Mesenchymal stem cell (in vitro differentiated cells and primary cell): ENCODE results near the gene WRAP53.
A peak's percentile ranks its signal among the peaks of the same experiment; 100 is the strongest.

Experiments
- DNase-seq: peaks from one replicate; pipeline ENCODE4 v3.0.0-alpha.2; 2013
- H2AFZ ChIP-seq: one replicate; pipeline ENCODE4 v1.6.1; 2013; ENCODE audit warnings: low read depth, mild to moderate bottlenecking, control low read depth, inconsistent platforms, low read length, moderate library complexity
- H2AK5ac ChIP-seq: 2 replicates; pipeline ENCODE4 v1.6.1; 2013; ENCODE audit warnings: low read length, moderate library complexity, mild to moderate bottlenecking, inconsistent platforms; ENCODE audit not compliant: severe bottlenecking
- H2BK120ac ChIP-seq: one replicate; pipeline ENCODE4 v1.6.1; 2013; ENCODE audit warnings: low read depth, mild to moderate bottlenecking, inconsistent platforms, low read length, moderate library complexity
- H2BK12ac ChIP-seq, 2 experiments: one replicate each; pipeline ENCODE4 v1.6.1; 2013; ENCODE audit warnings: inconsistent platforms in 2 of 2, low read length in 2 of 2, mild to moderate bottlenecking in 2 of 2, moderate library complexity in 2 of 2, control low read depth in 1 of 2
- H2BK15ac ChIP-seq: one replicate; pipeline ENCODE4 v1.6.1; 2013; ENCODE audit warnings: mild to moderate bottlenecking, low read depth, inconsistent platforms; ENCODE audit not compliant: poor library complexity, severe bottlenecking
- H2BK5ac ChIP-seq: 2 replicates; pipeline ENCODE4 v1.6.1; 2013; ENCODE audit warnings: low read depth, mild to moderate bottlenecking, low read length, control low read depth, inconsistent platforms; ENCODE audit not compliant: poor library complexity, severe bottlenecking
- H3K14ac ChIP-seq, 2 experiments: one replicate each; pipeline ENCODE4 v1.6.1; 2013; ENCODE audit warnings: inconsistent platforms in 2 of 2, low read length in 2 of 2, control low read depth in 1 of 2, mild to moderate bottlenecking in 1 of 2, moderate library complexity in 1 of 2
- H3K18ac ChIP-seq, 2 experiments: one replicate each; pipeline ENCODE4 v1.6.1; 2013; ENCODE audit warnings: inconsistent platforms in 2 of 2, low read length in 2 of 2, control low read depth in 1 of 2, low read depth in 1 of 2, mild to moderate bottlenecking in 1 of 2
- H3K23ac ChIP-seq, 2 experiments: one replicate each; pipeline ENCODE4 v1.6.1; 2013; ENCODE audit warnings: inconsistent platforms in 2 of 2, low read length in 2 of 2, mild to moderate bottlenecking in 2 of 2, moderate library complexity in 2 of 2, control low read depth in 1 of 2
- H3K27ac ChIP-seq: 2 replicates; pipeline ENCODE4 v1.5.1; 2013; ENCODE audit warnings: mild to moderate bottlenecking, moderate library complexity, low read length, control low read depth, inconsistent platforms; ENCODE audit not compliant: poor library complexity, severe bottlenecking
- H3K27me3 ChIP-seq, 2 experiments: 2 replicates each; pipeline versions ENCODE4 v1.6.1 to v1.7.0; 2013; ENCODE audit warnings: low read length in 2 of 2, mild to moderate bottlenecking in 2 of 2, moderate library complexity in 2 of 2, control low read depth in 1 of 2, inconsistent platforms in 1 of 2; ENCODE audit not compliant: control insufficient read depth in 1 of 2, insufficient read depth in 1 of 2
- H3K36me3 ChIP-seq, 2 experiments: 2 replicates each; pipeline versions ENCODE4 v1.6.1 to v1.7.0; 2013; ENCODE audit warnings: low read length in 2 of 2, control low read depth in 1 of 2, inconsistent platforms in 1 of 2, low read depth in 1 of 2, mild to moderate bottlenecking in 1 of 2; ENCODE audit not compliant: insufficient read depth in 2 of 2, control insufficient read depth in 1 of 2
- H3K4ac ChIP-seq, 2 experiments: one replicate each; pipeline ENCODE4 v1.6.1; 2013; ENCODE audit warnings: inconsistent platforms in 2 of 2, low read length in 2 of 2, mild to moderate bottlenecking in 2 of 2, moderate library complexity in 2 of 2, control low read depth in 1 of 2, low read depth in 1 of 2
- H3K4me1 ChIP-seq: 2 replicates; pipeline ENCODE4 v1.6.1; 2013; ENCODE audit warnings: low read depth, low read length, control low read depth; ENCODE audit not compliant: control insufficient read depth, insufficient read depth
- H3K4me2 ChIP-seq: 2 replicates; pipeline ENCODE4 v1.6.1; 2013; ENCODE audit warnings: low read length, mild to moderate bottlenecking, inconsistent platforms; ENCODE audit not compliant: poor library complexity, severe bottlenecking
- H3K4me3 ChIP-seq, 2 experiments: 2 replicates each; pipeline versions ENCODE4 v1.5.1 to v1.7.0; 2013; ENCODE audit warnings: low read length in 2 of 2, mild to moderate bottlenecking in 2 of 2, control low read depth in 1 of 2, low read depth in 1 of 2; ENCODE audit not compliant: insufficient read depth in 1 of 2
- H3K79me1 ChIP-seq: replicated peaks from 2 replicates; pipeline ENCODE4 v1.6.1; 2013; ENCODE audit warnings: mild to moderate bottlenecking, control low read depth, low read length, inconsistent platforms; ENCODE audit not compliant: poor library complexity, severe bottlenecking
- H3K9ac ChIP-seq: 2 replicates; pipeline ENCODE4 v1.7.0; 2013; ENCODE audit warnings: mild to moderate bottlenecking, low read length, moderate library complexity
- H3K9me3 ChIP-seq: 2 replicates; pipeline ENCODE4 v1.7.0; 2013; ENCODE audit warnings: mild to moderate bottlenecking, low read length; ENCODE audit not compliant: control insufficient read depth
- H4K8ac ChIP-seq: one replicate; pipeline ENCODE4 v1.6.1; 2013; ENCODE audit warnings: inconsistent platforms, mild to moderate bottlenecking, low read length, moderate library complexity
- H4K91ac ChIP-seq: one replicate; pipeline ENCODE4 v1.6.1; 2013; ENCODE audit warnings: mild to moderate bottlenecking, low read length, inconsistent platforms
- WGBS: methylation state at CpG from one replicate; pipeline ENCODE4 v1.1.7; 2013; ENCODE audit warnings: mixed read lengths; 5-methylcytosine and 5-hydroxymethylcytosine counted together

The WRAP53 gene

DNA sequence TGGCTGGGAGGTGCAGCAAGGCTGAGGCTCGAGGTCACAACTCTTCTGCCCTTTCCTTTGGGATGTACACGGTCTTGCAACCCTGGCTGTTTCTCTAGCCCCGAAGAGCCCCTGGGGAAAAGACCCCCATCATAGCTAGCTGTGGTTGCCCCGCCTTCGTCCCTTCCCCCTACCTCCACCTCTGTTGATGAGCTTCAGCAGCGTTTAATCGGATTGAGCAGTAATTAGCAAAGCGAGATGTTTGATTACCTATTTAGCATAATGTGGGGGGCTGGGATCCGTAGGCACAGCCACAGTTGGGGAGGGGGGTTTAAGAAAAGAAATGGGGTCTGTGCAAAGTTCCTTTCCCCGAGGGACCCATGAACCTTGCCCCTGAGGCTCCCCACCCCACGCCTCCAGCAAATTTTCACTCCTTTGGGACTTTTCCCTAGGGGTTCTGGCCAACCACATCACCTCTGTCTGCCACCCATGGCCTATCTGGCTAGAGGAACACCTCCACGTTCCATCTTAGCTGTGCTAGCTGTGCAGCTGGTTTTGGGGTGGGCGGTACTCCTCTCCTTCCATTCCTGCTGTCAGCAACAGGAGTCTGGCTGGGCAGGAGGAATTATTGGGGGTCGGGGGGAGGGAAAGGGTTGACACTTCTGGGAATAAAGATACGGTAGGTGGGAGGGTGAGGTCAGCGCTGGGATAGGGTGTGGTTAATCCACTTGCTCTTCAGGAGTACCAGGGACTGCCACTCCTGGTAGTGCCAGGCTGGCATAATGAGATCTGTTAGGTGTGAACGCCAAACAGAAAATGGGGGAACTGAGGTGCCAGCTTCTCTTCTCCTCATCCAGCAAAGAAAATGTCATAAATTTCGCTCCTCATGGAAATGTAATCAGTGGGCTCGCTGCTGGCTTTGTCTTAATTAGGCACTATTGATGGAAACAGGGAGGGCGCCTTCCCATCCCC is 27.9 kb downstream of the WRAP53 start:
- WGBS: 37% methylated on average over 13 of the region's 20 CpGs
- Histone ChIP-seq H3K27ac (peak overlapping the region; percentile 30), H3K4me2 (peak overlapping the region; percentile 97), H3K27me3 (peaks cover 42 to 83% of the 10 kb centered on the region in 2 experiments), H3K18ac (peak overlapping the region; percentile 82 to 83), H2AK5ac (peak overlapping the region; percentile 71), H3K9me3 (no peaks in the 10 kb centered on the region), H2BK15ac (peak overlapping the region; percentile 9), H3K9ac (peak overlapping the region; percentile 76), H3K4me3 (peak overlapping the region; percentile 79), H3K79me1 (peaks cover 5% of the 10 kb centered on the region), H3K4ac (peak overlapping the region; percentile 36 to 94), H3K4me1 (peaks cover 13% of the 10 kb centered on the region), H2BK12ac (peak overlapping the region in 1 of 2 experiments; percentile 47), H2AFZ (peak overlapping the region; percentile 73), H4K91ac (peak overlapping the region; percentile 65), H2BK120ac (peak overlapping the region; percentile 45), H2BK5ac (no peak overlapping the region), H3K14ac (peak overlapping the region in 1 of 2 experiments; percentile 76), H3K23ac (peak overlapping the region in 1 of 2 experiments; percentile 76), H3K36me3 (no peaks in the 10 kb centered on the region), H4K8ac (peak overlapping the region; percentile 91)
- no peak for DNase-seq

DNA sequence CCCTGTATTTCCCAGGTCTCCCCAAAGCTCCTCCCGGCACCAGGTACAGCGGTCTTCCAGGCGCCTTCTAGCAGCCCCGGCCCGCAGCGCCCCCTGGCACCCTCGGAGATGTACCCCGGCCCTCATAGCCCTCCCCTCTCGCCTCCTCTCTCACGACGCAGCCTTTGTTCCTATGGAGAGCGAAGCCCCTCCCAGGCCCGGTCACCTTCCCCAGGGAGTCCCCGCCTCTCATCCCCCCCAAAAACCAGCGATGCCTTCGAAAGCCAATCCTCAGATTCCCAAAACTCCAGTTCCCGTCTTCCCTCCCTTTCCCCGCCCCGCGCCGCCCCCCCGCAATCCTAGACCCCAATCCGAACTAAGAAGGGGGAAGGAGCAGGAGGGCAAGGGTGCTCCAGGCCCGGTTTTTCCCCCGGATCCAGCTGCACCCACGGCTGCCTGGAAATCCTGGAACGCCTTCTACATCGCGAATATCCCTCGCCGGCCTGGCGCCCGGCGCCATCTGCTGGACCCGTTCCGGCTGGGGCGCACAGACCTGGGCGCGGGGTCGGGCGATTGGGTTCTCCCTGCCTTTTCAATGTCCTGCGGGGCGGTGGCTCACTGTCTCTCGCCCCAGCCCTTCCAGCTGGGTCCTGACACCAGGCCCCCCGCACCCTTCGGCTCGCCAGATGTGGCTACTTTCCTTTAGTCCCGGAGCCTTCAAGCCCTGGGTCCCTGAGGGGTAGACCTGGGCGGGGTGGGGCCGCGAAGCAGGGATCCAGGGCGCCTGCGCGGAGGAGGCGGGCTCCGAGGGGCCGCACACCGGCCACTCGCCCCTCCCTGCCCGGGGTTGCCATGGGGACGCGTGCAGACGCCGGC is 28.9 kb downstream of the WRAP53 start, which contains the start of gene DNAH2:
TSS of gene DNAH2 (plus strand) at position 844 of the 855 bp plus-strand sequence. CDS start 1,991 bp downstream, outside the sequence.
- H3K36me3 ChIP-seq: no peaks in the 10 kb centered on the region

DNA sequence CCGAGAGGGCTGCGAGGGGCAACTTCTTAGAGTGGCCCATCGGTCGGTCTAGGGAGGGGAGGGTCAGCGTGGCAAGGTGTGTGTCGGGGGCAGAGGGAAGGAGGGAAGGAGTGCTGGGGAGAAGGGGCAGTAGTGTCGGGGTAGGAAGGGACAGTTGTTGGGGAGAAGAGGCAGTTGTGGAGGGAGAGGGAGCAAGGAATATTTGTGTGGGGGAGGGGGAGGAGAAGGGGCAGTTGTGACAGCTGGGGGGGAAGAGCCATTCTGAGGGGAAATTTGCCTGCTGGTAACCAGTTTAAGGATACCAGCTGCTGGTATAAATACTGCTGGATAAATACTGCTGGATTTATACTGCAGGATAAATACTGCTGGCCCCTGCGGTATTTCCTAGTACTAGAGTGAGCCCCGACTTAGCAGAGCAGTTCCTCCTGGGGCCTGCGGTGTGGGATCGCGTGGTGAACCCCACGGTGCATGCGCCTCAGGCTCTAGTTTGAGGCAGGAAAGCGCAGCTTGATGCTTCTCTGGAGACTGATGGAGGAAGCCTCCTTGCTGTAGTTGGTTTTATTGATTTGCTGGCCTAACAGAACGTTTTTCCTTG is 29.6 kb downstream of the WRAP53 start:
- no peaks in the 10 kb centered on the region for H3K36me3 ChIP-seq
- H2BK12ac ChIP-seq: peak overlapping the region in 1 of 2 experiments; percentile 48
- no peaks in the 10 kb centered on the region for H3K9me3 ChIP-seq
- peak overlapping the region; percentile 97 for H3K4me2 ChIP-seq
- H3K4ac ChIP-seq: no peak overlapping the region
- no peak overlapping the region for H3K27ac ChIP-seq
- H2BK5ac ChIP-seq: no peak overlapping the region
- peaks cover 38 to 79% of the 10 kb centered on the region in 2 experiments for H3K27me3 ChIP-seq
- H3K9ac ChIP-seq: peak overlapping the region; percentile 76
- H3K79me1 ChIP-seq: peaks cover 5% of the 10 kb centered on the region
- WGBS: 10% methylated on average over 16 of the region's 16 CpGs
- peaks cover 10% of the 10 kb centered on the region for H3K4me1 ChIP-seq
- no peak overlapping the region for H2BK120ac ChIP-seq
- peak overlapping the region in 1 of 2 experiments; percentile 38 for H3K23ac ChIP-seq
- H3K4me3 ChIP-seq: peak overlapping the region; percentile 79
- peak overlapping the region; percentile 7 for H4K8ac ChIP-seq
- H2AFZ ChIP-seq: peak overlapping the region; percentile 83
- peak; percentile 56 for DNase-seq
- H2BK15ac ChIP-seq: no peak overlapping the region
- no peak overlapping the region for H4K91ac ChIP-seq
- H2AK5ac ChIP-seq: no peak overlapping the region
- H3K18ac ChIP-seq: peak overlapping the region; percentile 29 to 74
- H3K14ac ChIP-seq: peak overlapping the region in 1 of 2 experiments; percentile 63

More for the DNA sequence above, 28.9 kb downstream of the WRAP53 start, which contains the start of gene DNAH2:
- Histone ChIP-seq H2BK15ac (peak within 1 kb of the TSS; percentile 97), H2BK5ac (no peak within 1 kb of the TSS), H3K23ac (peak within 1 kb of the TSS in 1 of 2 experiments; percentile 38), H3K18ac (peak within 1 kb of the TSS; percentile 89), H4K91ac (peak within 1 kb of the TSS; percentile 65), H3K9me3 (no peaks in the 10 kb centered on the region), H3K14ac (peak within 1 kb of the TSS in 1 of 2 experiments; percentile 76), H3K4ac (peak within 1 kb of the TSS; percentile 36 to 94), H3K4me1 (peaks cover 13% of the 10 kb centered on the region), H4K8ac (peak within 1 kb of the TSS; percentile 91), H2BK120ac (peak within 1 kb of the TSS; percentile 78), H3K27me3 (peaks cover 39 to 79% of the 10 kb centered on the region in 2 experiments), H2AK5ac (no peak within 1 kb of the TSS), H2BK12ac (peak within 1 kb of the TSS; percentile 12 to 48), H2AFZ (peak within 1 kb of the TSS; percentile 83), H3K79me1 (peaks cover 5% of the 10 kb centered on the region), H3K4me2 (peak within 1 kb of the TSS; percentile 97), H3K9ac (peak within 1 kb of the TSS; percentile 76), H3K27ac (peak within 1 kb of the TSS; percentile 39), H3K4me3 (peak within 1 kb of the TSS; percentile 79)
- peak; percentile 92 for DNase-seq
- 2% methylated on average over 59 of the region's 64 CpGs for WGBS
